HG03103 (cell line): ENCODE data around the gene DAAM2.

Source experiments
- ATAC-seq: cut with Tn5 transposase; IDR thresholded peaks from one replicate; pipeline ENCODE4 v1.9.1; 2021; ENCODE audit warnings: low read depth; ENCODE audit not compliant: unreplicated experiment

DAAM2 gene

DNA sequence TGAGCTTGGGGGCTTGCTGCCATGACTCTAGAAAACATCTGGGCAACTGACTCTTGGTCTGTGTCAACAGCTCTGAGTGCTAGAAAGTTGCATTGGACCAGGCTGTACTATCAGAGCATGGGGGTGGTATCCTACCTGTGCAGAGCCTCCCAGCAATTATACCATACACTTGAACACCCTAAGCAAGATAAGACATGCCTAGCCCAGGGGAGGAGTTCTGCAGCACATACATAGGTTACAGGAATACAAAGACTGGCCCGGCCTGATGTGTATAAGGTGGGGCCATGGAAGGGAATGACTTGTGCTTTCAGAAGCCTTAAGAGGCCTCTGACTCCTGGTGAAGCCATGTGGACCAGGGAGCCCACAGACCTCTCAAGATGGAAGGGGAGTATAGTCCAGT is 153.4 kb downstream of the DAAM2 start:
- no peak for ATAC-seq

DNA sequence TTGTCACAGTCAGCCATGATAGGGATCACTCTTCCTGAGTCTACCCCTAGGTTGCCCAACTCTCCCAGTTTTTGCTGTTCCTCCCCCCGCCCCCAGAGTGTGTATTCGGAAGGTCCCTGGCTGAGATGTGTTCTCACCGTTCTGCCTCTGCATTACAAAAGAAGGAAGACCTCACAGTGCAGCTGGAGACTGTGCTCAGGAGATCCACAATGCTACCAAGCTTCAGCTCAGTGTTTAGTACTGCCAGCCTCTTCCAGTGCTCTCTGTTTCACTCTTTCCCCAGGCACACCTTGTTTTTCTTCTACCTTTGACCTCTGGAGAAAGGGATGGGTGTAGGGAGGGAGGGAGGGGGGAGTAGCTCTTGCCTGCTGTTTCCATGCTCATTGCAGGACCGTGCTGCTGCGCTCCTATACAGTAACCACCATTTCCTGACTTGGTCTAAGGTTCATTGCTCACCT is 155.5 kb downstream of the DAAM2 start:
- ATAC-seq: no peak

DNA sequence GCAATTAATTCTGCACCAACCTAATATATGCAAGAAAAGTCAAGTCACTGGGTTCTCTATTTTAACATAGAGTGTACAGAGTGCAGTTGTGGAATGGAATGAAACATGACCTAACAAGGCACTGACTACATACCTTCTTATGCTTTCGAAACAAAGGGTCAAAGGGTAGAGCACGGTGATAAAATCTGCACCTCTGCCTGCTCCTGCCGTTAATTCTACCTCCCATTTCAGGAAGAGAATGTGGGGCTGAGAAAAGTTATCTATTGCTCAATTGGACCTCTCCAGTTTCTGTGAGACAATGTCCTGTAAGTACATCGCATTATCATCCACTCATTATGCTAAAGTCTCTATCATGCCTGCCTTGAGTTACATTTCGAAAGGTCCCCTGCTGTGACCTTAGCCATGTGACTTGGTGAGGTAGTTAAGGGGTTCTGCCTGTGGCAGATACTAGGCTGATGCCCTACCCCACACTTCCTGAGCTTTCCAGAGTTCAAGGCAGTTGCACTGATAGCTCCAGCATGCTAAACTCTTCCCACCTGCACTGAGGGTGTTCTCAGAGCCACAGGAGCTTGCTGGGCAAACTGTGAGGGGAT is 156.1 kb downstream of the DAAM2 start:
- no peak for ATAC-seq

DNA sequence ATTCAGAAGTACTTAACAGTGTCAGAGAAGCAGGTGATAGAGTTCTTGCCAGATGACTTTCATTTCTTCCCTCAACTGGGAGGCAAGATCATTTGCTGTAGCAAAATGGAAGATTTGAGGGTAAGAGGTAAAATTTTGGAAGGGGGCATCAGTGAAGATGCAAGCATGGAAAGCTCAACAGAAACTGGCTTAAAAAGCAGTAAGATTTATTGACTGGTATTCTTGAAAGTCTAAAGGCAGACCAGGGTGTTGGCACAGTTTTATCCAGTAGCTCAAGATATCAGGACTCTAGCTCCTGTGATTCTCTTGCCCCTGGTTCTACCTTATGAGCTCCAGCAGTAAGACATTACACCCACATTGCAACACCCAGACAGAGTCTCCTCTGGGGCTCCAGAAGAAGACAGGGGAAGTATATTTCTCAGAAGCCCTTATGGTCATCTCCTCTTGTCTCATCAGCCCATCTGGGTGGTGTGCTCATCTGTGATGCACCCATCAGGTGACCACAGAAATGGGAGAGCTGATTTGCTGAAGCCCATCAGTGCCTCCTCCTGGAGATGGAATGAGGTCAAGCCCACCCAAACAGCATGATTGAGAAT is 158.0 kb downstream of the DAAM2 start:
- no peak for ATAC-seq

DNA sequence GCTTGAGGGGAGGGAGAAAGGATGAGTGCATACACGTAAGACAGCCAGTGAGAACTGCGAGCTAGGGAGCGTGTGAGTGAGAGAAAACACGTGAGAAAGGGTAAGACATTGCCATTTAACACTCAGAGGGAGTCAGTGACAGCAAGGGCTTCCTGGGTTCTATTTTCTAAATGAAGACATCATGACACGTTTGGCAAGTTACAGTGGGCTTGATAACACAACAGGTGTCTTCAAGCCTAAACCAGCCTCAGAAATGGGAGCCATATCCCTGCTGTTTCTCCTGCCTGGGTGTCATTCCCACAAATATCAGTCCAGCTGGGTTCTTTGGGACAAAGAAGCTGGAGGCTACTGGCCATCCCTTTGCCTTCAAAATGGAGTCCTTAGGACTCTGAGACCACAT is 159.0 kb downstream of the DAAM2 start:
- no peak for ATAC-seq

DNA sequence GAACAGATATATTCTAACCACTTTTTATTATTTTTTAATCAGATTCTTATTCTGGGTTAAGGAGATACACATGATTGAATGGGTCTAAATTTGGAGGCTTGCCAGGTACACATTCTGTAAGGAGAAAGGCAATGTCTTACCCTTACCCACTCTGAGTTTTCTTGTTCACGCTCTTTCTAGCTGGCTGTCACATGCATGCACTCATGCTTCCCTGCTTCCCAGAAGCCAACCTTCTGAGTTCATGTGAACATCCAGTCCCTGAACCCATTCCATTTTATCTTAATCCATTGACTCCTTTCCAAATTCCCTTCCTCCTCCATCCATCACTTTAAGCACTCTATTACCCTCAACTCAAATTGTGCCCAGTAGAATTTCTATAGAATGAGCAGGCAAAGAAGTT is 159.5 kb downstream of the DAAM2 start:
- no peak for ATAC-seq

DNA sequence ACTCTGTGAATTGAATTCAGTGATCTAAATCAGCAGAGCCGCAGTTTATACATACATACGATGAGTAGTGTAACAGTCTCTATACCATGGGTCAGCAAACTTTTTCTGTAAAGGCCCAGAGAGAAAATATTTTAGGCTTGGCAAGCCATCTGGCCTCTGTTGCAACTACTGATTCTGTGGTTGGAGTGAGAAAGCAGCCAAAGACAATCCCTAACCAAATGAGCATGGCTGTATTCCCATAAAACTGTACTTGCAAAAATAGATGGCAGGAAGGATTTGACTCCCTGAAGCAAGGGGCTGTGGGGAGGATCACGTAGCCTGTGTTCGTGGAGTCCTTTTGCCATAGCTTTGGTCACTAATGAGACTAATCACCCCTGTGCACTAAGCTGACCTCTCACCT is 160.0 kb downstream of the DAAM2 start:
- no peak for ATAC-seq

DNA sequence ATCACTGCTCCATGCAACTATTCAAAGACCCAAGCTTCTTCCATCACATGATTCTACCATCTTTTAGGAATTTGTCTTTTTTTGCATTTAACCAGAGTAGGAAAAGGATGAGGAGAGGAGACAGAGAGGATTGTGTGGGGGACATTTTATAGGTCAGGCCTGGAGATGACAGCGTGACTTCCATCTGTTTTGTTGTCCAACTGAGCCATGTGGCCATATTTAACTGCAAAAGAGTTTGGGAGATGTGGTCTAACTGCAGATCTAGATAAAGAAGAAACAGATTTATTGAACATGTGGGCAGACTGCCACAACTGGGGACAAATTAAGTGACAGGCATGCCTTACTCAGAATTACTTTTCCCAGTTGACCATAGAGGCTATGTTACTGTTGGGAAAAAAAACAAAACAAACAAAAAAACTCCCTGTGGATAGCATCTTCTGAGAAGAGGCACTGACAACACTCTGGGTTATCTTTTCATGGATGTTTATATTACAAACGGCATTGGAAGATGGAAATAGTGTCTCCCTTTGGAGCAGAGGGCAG is 161.0 kb downstream of the DAAM2 start:
- no peak for ATAC-seq
